GM19099 (cell line): ENCODE data around the gene ANO8.

Source experiments
- POLR2A ChIP-seq: IDR thresholded peaks from 3 replicates; pipeline ENCODE4 v1.6.1; 2011; ENCODE audit warnings: low read depth; ENCODE audit not compliant: insufficient read length; ENCODE audit errors: extremely low read depth

Gene ANO8

DNA sequence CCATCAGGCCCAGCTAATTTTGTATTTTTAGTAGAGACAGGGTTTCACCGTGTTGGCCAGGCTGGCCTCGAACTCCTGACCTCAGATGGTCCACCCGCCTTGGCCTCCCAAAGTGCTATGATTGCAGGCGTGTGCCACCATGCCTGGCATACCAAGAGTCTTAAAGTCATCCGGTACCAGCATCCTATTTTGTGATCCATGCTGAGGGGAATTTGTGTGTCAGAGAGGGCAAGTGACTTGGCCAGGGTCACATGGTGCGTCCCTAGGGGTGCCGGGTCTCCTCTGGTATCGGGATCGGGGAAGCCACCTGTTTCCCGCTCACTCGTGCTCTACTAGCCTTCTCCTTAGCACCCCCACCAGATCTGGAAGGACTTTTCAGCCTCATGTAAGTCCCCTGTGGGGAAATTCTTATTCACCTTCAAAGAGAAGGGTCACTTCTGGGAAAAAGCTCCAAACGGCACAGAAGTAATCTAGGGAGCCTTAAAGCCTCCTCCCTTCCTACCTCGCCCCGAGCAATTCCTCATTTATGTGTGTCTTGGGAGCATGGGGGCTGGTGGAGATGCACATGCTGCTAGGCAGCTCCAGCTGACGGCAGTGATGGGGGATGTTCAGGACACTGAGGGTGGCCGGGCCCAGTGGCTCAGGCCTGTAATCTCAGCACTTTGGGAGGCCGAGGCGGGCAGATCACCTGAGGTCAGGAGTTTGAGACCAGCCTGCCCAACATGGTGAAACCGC, 59.0 kb downstream of the ANO8 start:
- TF ChIP-seq POLR2A = no peak
